Retinal pigment epithelial cell (primary cell): ENCODE results near the gene SLA2.

Experiments
- DNase-seq: peaks from one replicate; pipeline ENCODE4 v3.0.0-alpha.2; 2010; ENCODE audit warnings: low read depth
- H3K4me3 ChIP-seq: 2 replicates; pipeline ENCODE4 v1.5.1; 2011; ENCODE audit warnings: mild to moderate bottlenecking, low read length, control low read depth, moderate library complexity
- CTCF ChIP-seq: conservative IDR thresholded peaks from 2 replicates; pipeline ENCODE4 v1.5.1; 2011; ENCODE audit warnings: low read depth, low read length, control low read depth, inconsistent platforms

The SLA2 gene

GRCh38 chr20:36633285-36633772 is 12.7 kb downstream of the SLA2 start:
- TF ChIP-seq CTCF, result no peak
- DNase-seq, result no peak
- H3K4me3 ChIP-seq, result no peak overlapping the region

GRCh38 chr20:36632487-36633284 is 13.3 kb downstream of the SLA2 start:
- no peak for TF ChIP-seq CTCF
- no peak overlapping the region for H3K4me3 ChIP-seq
- no peak for DNase-seq

GRCh38 chr20:36632147-36632486 is 13.9 kb downstream of the SLA2 start:
- no peak for DNase-seq
- no peak for TF ChIP-seq CTCF
- no peak overlapping the region for H3K4me3 ChIP-seq

- H3K4me3 ChIP-seq, result no peak overlapping the region
- no peak for DNase-seq
- TF ChIP-seq CTCF, result no peak
Measured at GRCh38 chr20:36631646-36632045, 14.3 kb downstream of the SLA2 start.

- no peak overlapping the region for H3K4me3 ChIP-seq
- no peak for DNase-seq
- TF ChIP-seq CTCF, result no peak
Measured at GRCh38 chr20:36629719-36630681, 16.0 kb downstream of the SLA2 start.

GRCh38 chr20:36628076-36628475 is 17.9 kb downstream of the SLA2 start:
- no peak for DNase-seq
- TF ChIP-seq CTCF, result no peak
- H3K4me3 ChIP-seq, result no peak overlapping the region
